NCI-H2107 treated with DMSO at 0.1 percent for 48 hours (cell line): ENCODE measurements around the gene NPEPL1.
"Not testable (repeated sequence)": the region's sequence is repeated elsewhere in the genome, so short reads cannot be mapped to it uniquely, and the experiment has no call there.

Experiments used
- DNase-seq: peaks from one replicate; lab custom pipeline; 2025; ENCODE audit not compliant: unreplicated experiment; lab: John Stamatoyannopoulos, UW

NPEPL1 gene, protein sequence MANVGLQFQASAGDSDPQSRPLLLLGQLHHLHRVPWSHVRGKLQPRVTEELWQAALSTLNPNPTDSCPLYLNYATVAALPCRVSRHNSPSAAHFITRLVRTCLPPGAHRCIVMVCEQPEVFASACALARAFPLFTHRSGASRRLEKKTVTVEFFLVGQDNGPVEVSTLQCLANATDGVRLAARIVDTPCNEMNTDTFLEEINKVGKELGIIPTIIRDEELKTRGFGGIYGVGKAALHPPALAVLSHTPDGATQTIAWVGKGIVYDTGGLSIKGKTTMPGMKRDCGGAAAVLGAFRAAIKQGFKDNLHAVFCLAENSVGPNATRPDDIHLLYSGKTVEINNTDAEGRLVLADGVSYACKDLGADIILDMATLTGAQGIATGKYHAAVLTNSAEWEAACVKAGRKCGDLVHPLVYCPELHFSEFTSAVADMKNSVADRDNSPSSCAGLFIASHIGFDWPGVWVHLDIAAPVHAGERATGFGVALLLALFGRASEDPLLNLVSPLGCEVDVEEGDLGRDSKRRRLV

DNA sequence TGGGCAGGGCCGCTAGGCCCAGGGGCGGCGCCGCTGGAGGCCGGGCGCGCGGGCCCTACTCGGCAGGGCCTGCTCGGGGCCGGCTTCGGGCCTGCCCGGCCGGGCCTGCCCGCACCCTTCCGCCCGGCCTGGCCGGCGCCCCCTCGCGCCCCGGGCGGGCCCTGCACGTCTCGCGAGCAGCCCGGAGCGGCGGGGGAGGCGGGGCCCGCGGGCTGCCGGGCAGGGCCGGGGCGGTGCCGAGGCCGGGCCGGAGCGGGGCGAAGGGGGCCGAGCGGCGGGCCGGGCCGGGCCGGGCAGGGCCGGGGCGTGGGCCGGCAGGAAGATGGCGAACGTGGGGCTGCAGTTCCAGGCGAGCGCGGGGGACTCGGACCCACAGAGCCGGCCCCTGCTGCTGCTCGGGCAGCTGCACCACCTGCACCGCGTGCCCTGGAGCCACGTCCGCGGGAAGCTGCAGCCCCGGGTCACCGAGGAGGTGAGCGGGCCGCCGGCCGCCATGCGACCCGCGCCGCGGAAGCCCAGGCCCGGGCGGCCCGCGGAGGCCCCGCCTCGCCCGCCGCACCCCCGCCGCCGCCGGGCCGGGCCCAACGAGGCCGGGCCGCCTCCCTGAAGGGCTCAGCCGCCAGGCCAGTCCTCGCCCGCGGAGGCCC, at the start of gene NPEPL1:
Gene NPEPL1, plus strand, starts transcription at position 222 of the 647 bp plus-strand sequence. Its CDS starts 101 bp downstream, at position 323.
- DNase-seq: no peak

DNA sequence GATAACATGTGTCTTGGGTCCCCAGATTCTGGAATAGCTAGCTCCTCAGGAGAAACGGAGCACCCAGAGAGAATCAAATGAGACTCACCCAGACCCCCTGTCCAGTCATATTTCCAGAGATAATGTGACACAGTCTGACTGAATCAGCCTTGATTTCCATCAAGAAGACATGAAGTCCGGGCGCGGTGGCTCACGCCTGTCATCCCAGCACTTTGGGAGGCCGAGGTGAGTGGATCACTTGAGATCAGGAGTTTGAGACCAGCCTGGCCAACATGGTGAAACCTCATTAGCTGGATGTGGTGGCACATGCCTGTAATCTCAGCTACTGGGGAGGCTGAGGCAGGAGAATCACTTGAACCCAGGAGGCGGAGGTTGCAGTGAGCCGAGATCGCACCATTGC, 49.7 kb upstream of the NPEPL1 start:
- not testable (repeated sequence) for DNase-seq

DNA sequence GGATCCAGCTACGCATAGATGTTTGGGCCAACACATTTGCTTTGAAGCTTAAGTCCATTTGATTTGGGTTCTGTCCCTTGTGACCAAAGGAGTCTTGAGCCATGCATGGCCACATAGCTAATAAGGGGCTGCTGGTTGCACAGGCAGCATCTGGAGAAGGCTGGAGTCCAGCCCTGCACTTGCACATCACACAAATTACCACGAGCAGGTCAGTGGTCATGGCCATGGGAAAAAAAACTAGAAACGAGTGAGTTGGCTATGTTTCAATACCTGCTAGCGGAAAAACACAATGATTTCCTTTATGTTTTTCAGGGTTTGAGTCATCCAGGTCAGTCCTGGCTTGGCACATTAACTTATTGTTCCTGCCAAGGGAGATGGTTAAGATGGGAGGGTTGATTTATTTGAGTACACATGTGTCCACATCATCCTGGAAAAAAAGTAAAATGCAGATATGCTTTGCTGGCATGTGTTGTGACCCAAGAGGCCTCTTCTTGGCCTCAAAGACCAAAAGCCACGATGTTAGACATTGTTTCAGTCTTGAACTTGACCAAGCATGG, 47.1 kb upstream of the NPEPL1 start:
- no peak for DNase-seq

DNA sequence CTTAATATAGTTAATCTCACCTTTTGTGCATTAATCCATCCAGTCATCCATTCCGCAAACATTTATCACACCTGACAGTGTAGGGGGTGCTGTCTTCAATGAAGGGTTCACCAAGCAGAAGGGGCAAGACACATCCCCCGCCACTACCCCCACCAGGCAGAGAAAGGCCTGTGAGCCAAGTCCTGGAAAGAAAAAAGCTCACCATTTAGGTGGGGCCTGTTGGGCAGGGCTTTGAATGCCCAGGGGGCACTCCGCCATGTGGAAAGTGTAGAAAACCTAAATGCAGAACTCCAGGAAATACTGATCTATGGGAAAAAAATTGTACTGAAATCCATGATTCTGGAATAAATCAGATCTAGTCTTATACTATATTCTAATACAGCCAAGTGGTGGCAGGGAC, 46.3 kb upstream of the NPEPL1 start:
- DNase-seq: no peak

DNA sequence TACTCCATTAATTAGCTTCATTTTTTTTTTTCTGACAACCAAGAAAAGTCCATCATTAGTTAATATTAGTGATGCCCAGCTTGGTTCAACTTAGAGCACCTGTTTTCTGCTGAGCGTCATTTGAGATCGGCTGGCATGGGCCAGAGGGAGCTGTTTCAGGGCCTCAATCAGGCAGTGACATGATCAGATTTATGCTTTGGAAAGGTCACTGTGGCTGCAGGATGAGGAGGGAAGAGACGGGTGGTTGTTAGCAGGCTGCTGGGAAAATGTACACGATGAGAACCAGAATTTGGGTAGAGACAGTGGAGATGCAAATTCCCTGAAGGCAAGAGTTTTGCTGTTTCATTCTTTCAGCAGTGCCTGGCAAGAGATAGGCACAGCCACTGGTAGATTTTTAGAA, 45.9 kb upstream of the NPEPL1 start:
- no peak for DNase-seq

DNA sequence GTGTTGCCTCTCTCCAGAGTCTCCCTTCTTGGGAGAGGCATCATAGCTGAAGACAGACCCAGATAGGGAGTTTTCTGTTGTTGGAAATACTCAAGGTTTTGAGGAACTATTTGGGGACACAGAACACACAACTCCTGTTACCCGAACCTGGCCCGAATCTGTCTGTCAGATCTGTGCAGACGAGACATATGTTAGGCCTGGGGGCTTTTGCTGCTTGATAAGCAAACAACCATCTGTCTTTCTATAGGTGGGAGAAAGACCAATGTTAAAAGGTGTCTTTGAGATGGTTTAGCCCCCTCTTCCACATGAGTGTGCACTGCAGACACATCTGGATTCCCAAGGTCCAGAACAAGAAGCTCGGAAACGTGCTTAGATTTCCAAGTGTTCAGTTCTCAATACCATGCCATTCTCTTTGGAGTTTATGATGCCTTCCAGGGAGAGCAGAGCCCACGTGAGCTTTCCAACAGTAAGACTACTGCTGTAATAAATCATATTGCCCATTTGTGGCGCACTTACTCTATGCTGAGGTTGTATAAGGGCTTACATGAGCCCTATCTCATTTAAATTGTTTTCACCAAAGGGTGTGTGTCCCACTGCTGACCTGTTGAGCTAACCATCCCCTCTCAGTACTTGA, 45.3 kb upstream of the NPEPL1 start:
- DNase-seq: no peak

DNA sequence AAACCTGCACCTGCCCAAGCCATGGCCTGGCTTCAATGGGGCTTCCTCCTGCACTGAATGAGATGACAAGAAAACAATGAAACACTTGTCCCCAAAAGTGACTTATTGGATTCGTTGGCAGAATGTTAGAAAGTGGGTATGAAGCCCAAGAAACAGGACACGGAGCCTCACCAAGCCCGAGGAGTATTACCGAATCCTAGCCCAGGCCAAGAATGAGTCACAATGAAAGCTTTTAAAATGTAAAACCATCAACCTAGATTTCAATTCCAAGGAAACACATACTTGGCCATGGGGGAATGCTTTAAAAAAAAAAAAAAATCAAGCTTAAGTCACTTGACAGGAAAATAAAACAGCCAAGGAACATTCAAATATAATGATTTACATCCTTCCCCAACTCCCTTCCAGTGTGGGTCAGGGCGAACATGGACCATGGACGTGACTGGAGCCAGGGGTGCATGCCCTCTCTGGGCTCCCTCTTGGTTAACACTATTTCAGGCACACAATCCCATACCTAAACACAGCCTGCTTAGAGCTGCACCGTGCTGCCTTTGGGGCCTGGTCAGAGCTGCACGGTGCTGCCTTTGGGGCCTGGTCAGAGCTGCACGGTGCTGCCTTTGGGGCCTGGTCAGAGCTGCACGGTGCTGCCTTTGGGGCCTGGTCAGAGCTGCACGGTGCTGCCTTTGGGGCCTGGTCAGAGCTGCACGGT, 44.7 kb upstream of the NPEPL1 start:
- no peak for DNase-seq

DNA sequence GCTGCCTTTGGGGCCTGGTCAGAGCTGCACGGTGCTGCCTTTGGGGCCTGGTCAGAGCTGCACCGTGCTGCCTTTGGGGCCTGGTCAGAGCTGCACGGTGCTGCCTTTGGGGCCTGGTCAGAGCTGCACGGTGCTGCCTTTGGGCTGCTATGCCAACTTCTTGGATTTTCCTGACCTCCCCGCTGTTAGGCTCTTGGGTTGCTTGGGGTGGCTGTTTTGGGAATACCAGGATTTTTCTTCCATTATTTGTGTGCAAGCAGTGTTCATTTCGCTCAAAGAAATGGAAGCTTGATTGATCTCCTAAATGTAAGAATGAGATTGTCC, 44.1 kb upstream of the NPEPL1 start:
- not testable (repeated sequence) for DNase-seq

DNA sequence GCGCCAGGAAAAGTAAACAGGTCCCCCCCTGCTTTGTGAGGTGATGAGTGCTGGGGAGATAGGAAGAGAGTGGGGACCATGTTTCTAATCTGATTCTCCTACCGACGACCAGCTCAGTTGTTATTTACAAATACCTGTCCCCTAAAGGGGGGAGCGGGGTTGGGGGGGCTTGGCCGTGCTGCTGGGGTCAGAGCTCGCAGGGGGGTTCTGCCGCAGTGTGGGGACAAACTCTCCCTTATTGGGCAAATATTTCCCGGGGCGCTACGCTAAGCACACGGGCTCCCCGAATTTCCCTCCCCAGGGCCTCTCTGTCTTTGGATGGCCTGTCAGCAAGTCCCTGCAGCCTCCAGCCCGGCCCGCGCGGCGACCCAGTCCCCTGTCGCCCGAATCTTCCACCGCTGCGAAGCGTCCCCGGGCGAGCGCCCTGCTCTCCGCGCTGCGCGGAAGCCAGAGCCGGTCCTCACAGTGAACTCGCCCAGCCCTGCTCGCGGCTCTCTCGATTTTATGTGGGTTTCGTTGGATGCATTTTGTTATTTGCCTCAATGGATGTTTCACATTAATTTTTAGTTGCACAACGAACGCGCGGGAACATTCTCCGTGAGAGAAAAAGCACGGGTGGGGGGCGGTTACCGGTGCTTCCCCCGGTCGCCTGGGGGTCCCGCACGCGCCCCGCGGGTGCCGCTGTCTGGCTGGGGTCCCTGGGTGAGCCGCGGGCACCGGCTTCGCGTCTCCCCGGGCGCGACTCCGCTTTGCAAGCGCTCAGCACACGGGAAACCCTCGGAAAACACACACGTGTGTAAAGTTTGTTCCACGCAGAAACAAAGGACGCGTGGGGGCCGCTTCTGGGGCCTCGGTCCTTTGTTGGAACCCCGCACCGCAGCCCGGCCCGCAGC, 43.1 kb upstream of the NPEPL1 start:
- no peak for DNase-seq

DNA sequence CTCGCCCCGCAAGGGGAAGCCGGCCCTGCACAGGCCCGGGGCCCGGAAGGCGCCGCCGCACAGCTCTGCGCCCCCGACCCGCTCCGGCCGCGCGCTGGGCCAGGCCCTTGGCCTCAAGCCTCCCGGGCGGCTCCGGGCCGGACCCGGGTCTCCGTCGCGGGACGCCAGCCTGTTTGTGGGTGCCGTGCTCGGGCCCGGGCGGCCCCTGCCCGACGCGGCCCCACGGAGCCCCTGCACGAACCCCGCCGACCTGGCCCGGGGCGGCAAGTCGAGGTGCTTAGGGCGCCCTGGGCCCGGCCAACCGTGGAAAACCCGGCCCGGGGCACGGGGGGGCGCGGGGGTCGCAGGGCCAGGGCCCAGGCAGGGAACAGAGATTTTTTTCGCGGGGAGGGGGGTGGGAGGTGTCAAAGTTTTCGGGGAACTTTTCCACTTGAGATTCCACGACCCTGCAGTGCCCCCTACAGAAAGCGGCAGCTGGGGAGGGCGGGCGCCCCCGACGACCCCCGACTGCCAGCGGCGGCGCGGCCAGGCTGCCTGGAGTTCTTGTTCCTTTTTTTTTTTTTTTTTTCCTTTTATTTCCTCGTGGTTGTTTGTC, 42.3 kb upstream of the NPEPL1 start:
- DNase-seq: no peak

DNA sequence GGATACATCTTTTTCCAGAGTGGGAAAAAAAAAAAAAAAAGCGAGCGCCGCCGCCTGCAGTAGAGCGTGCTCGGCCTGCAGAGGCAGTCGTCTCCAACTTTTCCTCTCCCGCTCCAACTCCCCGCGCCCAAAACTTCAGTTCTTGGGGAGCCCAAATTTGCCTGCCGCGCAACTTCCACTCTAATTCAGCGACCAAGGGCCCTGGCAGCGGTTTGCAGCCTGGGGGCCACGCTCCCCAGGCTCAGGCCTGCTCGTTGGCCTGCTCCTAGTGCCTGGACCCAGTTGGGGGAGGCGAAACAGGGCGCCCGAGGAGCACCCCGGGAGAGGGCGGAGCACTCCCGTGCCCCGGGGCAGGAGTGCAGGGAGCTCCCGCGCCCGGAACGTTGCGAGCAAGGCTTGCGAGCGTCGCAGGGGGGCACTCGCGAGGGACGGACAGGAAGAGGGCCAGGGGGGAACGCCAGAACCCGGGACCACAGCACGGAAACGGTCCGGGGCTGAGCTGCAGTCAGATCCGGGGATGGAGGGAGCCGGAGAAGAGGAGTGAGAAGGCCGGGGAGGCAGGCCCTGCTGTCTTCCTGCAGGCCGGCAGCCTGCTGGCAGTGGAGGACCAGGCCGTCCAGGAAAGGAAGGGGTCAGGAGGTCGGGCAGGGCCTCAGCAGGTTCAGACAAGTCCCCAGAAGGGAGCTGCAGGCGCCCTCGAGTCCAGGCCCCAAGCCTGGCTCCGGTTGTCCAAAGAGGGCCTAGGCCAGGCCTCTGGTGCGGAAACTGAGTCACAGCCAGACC, 41.6 kb upstream of the NPEPL1 start, which contains the start of gene STX16:
Gene STX16, plus strand, starts transcription at position 508 of the 783 bp plus-strand sequence. CDS start 724 bp downstream, outside the sequence.
- peak; percentile 56 for DNase-seq

DNA sequence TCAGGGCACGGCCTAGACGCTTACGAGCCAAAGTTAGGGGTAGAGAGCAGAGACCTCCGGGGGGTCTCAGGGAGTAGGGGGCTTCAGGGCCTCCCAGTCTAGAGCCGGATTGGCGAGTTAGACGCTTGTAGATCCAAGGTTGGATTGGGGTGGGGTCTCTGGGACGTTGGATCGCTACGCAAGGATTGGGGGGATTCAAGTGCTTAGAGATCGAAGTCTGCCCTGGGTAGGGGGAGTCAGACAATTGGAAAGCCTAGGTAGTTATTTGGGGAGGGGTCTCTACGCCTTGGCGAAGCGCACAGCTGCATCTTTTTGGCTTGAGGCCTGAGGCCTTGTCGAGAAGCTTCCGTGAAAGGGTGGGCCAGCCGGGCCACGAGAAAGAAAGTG, 41.0 kb upstream of the NPEPL1 start:
- no peak for DNase-seq

DNA sequence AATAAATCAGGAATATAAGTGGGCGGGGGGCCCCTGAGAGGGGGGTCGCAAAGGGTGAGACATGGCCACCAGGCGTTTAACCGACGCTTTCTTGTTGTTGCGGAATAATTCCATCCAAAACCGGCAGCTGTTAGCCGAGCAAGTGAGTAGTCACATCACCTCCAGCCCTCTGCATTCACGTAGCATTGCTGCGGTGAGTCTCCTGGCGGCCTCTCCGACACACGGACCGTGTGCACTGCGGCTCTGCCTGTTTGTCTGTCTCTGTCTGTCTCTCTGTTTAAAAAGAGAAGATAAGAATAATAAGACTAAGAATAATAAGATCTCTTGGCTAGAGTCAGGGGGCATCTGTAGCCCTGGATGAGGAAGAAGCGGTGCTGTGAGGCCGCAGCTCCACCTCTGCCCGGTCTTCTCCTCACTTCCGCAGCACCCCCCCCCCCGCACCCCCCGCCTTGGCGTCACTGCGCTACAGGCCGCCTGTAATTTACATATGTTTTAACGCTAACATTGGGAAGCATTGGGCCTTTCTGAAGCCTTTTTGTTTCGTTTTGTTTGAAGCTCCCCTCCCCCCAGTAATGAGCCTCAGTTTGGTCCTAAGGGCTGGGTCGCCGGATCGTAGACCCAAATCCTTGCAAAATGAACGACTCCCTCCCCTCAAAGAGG, 40.5 kb upstream of the NPEPL1 start:
- DNase-seq: no peak

DNA sequence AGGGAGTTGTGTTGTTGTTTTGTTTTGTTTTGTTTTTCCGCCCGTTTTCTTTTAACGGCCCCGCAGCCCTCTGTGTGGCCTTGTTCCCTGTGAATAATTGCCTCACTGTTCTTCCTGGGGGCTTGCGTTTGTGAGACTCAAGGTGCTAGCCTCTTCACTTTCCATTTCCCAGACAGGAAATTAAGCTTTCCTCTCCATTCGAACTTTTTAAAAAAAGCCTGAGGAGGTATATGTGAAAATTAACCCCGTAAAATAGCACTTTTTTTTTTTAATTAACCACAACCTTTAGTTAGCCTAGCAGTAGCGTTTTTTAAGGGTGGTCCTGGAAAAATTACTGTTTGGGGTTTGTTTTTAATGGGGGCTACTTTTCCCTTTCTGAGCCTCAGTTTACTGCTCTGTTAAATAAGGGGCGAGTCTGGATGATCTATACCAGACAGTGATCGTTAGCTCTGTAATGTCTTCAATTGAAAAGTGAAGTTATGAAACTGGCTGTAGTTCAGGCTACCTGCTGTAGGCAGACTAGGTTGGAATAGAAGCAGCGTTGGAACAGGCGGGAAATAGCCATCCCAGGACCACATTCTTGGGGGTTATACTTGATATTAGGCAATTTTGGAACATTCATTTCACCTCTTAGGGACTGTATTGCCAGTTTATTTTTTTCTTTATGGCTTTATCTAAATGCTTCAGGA, 39.9 kb upstream of the NPEPL1 start:
- DNase-seq: no peak

DNA sequence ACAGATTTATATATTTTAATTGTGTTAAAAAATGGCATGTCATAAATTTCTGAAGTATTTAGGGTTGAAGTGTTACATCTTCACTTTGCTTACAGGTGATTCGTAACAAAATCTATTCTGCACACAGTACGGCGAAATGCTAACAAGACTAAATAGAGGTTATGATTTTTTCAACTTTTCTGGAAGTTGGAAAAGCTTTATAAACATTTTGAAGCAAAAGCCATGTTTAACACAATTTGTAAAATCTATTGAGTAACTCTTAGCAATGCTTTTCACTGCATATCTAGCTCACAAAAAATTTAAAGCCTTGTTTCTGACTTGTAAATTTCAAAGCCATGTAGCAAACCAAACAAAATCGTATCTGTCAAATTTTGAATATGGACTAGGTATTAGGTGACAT, 38.3 kb upstream of the NPEPL1 start:
- DNase-seq: no peak

DNA sequence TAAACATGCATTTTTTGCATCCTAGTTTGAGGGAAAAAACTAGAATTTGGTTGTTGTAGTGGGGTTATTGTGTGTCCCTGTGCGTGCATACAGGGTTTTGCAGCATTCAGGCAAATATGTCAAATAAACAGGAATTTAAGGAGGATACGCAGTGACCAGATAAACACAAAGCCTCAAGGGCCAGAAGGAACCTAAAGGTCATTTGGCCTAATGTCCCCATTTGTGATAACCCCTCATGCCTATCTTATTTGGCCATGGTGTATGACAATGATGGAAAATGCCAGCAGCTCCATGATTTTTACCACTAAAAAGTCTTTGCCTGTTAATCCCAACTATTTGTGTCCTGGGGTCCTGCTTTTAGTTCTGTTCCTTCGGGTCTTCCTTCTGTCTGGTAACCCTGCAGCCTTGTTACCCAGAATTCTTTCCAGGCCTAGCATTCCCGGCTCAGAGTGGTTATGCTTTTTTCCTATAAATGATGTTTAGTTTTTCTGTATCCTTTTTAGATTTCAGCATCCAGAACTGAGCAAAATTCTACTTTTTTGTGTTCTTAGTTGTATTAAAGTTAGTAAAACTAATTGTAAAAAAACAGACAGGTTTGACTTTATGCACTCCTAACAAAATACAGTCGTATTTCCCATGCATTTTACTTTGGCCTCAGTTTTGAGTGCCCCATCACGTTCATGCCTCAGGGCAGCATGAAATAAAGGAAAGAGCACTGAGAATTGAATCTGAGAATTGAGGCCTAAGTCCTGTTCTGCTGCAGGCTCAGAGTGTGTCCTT, 37.1 kb upstream of the NPEPL1 start:
- no peak for DNase-seq

DNA sequence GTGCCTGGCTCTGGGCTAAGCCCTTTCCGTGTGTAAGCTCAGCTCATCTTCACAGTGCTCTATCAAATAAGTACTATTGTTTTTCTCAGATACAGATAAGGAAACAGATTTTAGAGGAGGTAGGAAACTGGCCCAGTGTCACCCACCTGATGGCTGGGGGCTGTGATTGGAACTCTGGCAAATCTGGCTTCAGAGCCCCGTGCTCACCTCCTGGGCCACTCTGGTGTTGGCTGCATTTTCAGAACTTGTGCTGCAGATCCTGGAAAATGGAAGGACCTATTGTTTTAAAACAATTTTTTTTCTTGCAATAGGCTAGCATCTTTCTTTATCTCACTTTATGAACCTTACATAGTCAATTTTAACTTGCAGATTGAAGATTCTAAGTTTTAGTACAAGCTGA, 35.8 kb upstream of the NPEPL1 start:
- no peak for DNase-seq
